Nephron progenitor cell (in vitro differentiated cells): ENCODE data around the gene NR2F2.

Source experiments
- DNase-seq: peaks from one replicate; pipeline ENCODE4 v3.0.0; 2021
- H3K27ac Mint-ChIP-seq: 2 replicates; pipeline ENCODE4 v1.8.0; 2021; ENCODE audit warnings: mild to moderate bottlenecking, moderate library complexity, mixed read lengths
- H3K27me3 Mint-ChIP-seq: 2 replicates; pipeline ENCODE4 v1.8.0; 2021; ENCODE audit warnings: mild to moderate bottlenecking, low read depth, mixed read lengths; ENCODE audit not compliant: poor library complexity
- H3K36me3 Mint-ChIP-seq: 2 replicates; pipeline ENCODE4 v1.8.0; 2021; ENCODE audit warnings: low read depth, mixed read lengths
- H3K4me1 Mint-ChIP-seq: 2 replicates; pipeline ENCODE4 v1.8.0; 2021; ENCODE audit warnings: mixed read lengths
- H3K4me3 Mint-ChIP-seq: 2 replicates; pipeline ENCODE4 v1.8.0; 2021; ENCODE audit warnings: mild to moderate bottlenecking, moderate library complexity, mixed read lengths
- H3K9me3 Mint-ChIP-seq: 2 replicates; pipeline ENCODE4 v1.8.0; 2021; ENCODE audit warnings: mild to moderate bottlenecking, moderate library complexity, mixed read lengths
- TF ChIP-seq, protein P1 (sequence below): fragments of 200-600 bp; sonication (generic); IDR thresholded peaks from 2 replicates; pipeline ENCODE4 v1.5.0; 2021; ENCODE audit warnings: antibody characterized with exemption

The NR2F2 gene

DNA sequence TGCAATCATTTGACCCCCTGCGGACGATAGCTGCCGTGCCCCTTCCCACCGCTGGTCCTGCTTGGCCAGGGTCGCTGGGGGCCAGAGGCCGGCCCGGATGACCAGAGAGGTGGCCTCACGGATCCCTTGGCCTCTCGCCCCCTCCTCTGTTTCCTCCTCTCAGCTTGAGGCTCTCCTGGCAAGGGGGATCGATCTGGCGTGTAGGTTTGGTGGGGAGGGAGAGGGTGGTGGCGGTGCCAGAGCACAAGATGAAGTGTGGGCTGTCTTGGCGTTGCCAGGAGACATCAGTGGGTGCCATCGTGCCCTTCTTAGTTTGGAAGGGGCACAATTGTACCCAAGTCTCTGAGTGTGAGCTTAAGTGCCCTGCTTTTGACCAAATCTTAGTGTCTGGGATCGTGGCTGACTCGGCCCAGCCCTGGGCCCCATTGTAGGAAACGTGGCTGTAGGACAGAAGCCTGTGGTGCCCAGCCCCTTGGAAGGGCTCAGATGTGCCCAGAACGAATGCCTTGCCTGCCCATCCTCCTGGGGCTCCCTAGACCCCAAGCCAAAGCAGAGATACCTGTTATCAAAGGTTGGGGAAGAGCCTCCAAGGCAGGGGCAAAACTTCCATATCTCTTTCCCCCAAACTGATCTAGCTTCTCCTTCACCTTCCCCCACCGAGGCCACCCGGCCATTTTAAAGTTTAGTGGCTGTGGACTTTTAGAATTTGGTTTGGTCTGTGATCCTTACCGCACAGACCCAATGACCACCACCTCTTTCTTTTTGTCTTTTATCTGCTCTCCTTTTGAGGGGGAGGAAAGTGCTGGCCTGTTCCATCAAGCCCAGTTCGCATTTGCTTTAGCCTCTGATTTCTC, 14.4 kb downstream of the NR2F2 start:
- Mint-ChIP-seq H3K4me1 (peaks cover 96% of the 10 kb centered on the region), H3K9me3 (no peaks in the 10 kb centered on the region), H3K4me3 (peak overlapping the region; percentile 97), H3K27me3 (peaks cover 26% of the 10 kb centered on the region), H3K36me3 (peaks cover 42% of the 10 kb centered on the region), H3K27ac (peak overlapping the region; percentile 94)
- DNase-seq = peak; percentile 41
- TF ChIP-seq, protein P1, sequence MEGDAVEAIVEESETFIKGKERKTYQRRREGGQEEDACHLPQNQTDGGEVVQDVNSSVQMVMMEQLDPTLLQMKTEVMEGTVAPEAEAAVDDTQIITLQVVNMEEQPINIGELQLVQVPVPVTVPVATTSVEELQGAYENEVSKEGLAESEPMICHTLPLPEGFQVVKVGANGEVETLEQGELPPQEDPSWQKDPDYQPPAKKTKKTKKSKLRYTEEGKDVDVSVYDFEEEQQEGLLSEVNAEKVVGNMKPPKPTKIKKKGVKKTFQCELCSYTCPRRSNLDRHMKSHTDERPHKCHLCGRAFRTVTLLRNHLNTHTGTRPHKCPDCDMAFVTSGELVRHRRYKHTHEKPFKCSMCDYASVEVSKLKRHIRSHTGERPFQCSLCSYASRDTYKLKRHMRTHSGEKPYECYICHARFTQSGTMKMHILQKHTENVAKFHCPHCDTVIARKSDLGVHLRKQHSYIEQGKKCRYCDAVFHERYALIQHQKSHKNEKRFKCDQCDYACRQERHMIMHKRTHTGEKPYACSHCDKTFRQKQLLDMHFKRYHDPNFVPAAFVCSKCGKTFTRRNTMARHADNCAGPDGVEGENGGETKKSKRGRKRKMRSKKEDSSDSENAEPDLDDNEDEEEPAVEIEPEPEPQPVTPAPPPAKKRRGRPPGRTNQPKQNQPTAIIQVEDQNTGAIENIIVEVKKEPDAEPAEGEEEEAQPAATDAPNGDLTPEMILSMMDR = no peak

DNA sequence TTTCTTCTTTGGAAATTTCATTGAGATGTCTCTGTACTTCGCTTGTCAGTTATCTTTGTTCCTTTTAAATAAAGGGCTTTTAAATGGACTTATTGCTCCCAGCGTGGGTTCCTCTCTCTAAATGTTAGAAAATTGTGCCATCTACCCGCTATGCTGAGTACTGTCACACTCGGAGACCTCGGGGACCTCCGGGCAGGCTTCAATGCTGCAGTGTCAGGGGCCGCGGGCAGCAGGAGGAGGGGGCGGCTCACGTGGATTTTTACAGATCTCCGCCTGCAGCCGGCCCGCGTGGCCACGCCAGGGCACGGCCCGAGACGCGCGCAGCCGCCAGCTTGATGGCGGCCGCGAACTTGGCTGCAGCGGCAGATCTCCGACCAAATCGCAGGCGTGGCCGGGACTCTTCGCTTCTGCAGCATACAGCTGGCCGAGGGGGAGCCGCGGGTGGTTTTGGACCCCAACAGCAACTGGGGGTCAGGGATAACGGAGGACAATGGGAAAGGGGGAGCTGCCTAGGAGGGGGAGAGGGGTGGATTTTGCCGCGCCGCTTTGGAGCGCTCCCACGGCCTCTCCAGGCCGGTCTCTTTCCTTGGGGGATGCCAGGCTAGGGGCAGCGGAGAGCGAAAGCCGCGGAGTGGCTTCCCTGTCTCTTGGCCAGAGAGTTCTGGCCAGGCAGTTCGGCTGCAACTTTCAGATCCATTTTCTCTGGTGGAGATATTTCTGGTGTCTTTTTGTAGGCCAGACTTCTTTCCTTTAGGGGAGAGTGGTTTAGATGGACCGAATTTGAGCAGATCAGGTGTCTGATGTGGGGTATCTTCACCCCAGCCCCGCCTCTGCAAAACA, 15.3 kb downstream of the NR2F2 start:
- Mint-ChIP-seq H3K36me3 (peaks cover 41% of the 10 kb centered on the region), H3K27me3 (peaks cover 34% of the 10 kb centered on the region), H3K9me3 (no peaks in the 10 kb centered on the region), H3K4me3 (peak overlapping the region; percentile 97), H3K27ac (peak overlapping the region; percentile 98), H3K4me1 (peaks cover 98% of the 10 kb centered on the region)
- TF ChIP-seq, protein P1 = peak; percentile 60
- DNase-seq = peak; percentile 74

DNA sequence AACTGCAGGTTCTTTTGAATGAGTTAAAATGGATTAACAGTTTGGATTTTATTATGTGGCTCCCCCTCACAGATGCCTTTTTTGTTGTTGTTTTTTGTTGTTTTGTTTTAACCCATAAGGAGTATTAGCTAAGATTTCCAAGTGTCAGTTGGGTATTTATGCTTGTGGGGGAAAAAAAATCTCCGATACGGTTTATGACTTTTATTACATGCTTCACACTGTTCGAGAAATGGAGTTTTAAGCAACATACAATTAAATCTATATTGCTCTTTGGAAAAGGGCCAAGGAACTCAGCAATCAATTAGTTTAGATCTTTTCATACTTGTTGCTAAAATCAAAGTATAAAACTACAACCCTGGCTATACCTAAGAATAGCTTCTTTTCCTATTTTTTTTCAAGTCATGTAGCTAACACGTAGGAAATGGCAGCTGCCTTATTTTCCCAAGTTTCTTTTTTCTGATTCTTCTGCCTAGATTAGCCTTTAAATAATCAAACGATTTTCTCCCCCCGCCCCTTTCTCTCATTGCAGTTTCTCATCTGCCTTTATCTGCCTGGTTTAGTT, 16.0 kb downstream of the NR2F2 start:
- DNase-seq = no peak
- no peaks in the 10 kb centered on the region for H3K9me3 Mint-ChIP-seq
- H3K27me3 Mint-ChIP-seq = peaks cover 41% of the 10 kb centered on the region
- TF ChIP-seq, protein P1 = no peak
- H3K4me3 Mint-ChIP-seq = peak overlapping the region; percentile 97
- peak overlapping the region; percentile 98 for H3K27ac Mint-ChIP-seq
- peaks cover 36% of the 10 kb centered on the region for H3K36me3 Mint-ChIP-seq
- peaks cover 100% of the 10 kb centered on the region for H3K4me1 Mint-ChIP-seq

DNA sequence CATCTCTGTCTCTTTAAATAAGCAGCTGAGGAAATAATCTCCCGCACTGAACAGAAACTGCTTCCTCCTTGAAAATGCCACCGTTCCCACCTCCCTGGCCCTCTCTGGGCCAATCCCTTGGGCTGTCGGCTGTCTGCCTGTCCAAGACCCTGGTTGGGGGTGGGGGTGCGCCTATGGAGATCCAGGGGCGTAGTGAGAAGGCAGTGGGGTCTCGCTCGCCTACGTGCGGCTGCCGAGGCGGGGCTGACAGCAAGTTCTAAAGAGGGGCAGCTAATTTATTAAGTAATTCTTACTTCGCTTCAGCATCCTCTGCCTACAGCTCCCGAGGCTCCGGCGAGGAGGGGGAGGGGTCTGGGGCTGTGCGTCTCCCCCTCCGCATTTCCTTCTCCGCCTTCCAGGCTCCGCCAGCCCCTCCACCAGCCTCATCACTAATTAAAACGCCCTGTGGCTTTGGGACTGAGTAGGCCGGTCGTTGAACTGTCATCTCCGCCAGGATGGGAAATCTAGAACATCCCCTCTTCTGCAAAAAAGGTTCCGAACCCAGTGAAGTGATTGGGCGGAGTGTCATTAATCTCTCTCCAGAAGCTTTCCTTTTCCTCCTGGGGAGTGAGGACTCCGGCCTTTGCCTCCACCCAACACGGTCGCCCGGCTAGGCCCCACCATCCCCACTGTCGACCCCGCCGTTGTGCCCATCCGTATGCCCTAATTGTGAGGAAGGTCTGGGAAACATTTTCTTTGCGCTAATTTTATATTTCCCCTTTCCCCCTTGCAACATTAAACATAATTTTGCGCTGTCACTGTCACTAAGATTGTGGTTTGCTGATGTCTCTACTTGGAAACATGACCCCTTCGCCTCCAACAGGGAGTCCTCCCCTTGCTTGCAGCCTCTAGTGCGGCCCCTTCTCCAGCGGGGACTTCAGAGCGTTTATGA, 16.9 kb downstream of the NR2F2 start:
- H3K4me3 Mint-ChIP-seq = peak overlapping the region; percentile 97
- peaks cover 35% of the 10 kb centered on the region for H3K36me3 Mint-ChIP-seq
- peaks cover 45% of the 10 kb centered on the region for H3K27me3 Mint-ChIP-seq
- no peaks in the 10 kb centered on the region for H3K9me3 Mint-ChIP-seq
- TF ChIP-seq, protein P1 = no peak
- peaks cover 98% of the 10 kb centered on the region for H3K4me1 Mint-ChIP-seq
- DNase-seq = peak; percentile 81
- peak overlapping the region; percentile 98 for H3K27ac Mint-ChIP-seq
